ENCODE results near the gene PROZ.
"Not testable (repeated sequence)": the region's sequence is repeated elsewhere in the genome, so short reads cannot be mapped to it uniquely, and the experiment has no call there.

Gene PROZ

DNA sequence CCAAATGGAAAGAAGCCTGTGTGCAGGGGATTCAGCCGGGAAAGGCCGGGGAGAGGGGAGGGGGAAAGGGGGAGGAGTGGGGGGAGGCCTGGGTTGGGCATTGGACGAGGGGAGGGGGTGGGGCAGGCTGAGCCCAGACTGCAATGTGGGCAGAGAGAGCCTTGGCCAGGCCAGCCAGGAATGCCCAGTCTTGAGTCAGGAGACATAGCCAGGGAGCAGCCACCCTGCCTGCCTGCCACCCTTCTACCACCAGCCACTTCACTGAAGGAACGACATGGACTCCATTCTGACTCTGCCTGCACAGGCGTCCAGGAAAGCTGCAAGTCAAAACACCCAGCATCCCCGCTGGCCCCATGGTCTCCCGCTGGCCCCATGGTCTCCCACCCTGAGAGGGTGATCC lies 498 bp downstream of the PROZ start:
- DNase-seq = no peak

DNA sequence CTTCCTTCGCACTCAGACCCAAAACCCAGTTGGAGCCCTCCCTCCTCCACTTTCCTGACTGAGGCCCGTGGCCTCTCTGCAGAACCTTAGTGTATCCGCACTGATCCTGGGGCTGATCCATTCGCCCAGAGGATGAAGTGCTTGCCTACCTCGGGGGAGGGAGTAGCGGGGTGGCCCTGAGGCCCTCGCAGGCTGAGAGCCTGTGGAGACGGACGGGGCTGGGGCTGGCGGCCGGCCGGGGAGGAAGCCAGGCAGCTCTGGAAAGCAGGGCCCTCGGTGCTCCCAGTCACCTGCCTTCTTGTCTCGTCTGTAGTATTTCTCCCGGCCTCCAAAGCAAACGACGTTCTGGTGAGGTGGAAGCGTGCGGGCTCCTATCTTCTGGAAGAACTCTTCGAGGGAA lies 1.3 kb downstream of the PROZ start:
- no peak for DNase-seq

DNA sequence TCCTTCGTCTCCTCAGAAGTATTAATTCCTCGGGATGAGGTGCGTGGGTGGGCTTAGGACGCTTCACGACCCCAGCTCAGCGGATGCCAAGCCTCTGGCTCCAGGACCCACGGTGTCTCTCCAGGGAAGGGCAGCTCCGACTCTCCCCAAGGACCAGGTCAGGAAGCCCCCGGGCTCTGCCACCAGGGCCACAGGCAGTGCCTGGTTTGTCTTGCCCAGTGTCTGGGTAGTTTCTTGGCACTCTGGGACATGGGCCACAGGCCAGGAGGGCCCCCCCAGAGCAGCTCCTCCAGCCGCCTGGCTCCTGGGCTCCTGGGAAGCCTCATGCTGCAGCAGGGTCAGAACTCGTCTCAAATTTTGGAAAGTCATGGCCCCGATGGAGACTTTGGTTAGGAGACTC lies 2.5 kb downstream of the PROZ start:
- no peak for DNase-seq

DNA sequence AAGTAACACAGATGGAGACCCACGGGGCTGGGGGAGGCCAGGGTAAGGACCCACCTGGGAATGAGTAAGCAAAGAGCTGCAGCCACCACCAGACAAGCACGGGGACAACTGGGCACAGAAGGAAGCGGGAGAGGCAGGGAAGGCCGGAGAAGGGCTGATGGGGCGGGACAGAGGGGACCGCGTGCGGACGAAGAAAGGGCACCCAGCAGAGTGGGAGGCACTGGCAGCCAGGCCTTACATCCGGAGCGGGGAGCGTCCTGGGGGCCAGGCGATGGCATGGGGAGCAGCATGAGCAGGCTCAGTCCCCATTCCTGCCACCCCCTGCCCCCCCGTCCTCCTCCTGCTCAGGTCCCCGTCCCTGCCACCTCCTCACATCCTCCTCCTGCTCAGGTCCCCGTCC lies 3.0 kb downstream of the PROZ start:
- no peak for DNase-seq

DNA sequence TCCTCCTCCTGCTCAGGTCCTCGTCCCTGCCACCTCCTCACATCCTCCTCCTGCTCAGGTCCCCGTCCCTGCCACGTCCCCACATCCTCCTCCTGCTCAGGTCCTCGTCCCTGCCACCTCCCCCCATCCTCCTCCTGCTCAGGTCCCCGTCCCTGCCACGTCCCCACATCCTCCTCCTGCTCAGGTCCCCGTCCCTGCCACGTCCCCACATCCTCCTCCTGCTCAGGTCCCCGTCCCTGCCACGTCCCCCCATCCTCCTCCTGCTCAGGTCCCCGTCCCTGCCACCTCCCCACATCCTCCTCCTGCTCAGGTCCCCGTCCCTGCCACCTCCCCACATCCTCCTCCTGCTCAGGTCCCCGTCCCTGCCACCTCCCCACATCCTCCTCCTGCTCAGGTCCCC lies 3.5 kb downstream of the PROZ start:
- not testable (repeated sequence) for DNase-seq

DNA sequence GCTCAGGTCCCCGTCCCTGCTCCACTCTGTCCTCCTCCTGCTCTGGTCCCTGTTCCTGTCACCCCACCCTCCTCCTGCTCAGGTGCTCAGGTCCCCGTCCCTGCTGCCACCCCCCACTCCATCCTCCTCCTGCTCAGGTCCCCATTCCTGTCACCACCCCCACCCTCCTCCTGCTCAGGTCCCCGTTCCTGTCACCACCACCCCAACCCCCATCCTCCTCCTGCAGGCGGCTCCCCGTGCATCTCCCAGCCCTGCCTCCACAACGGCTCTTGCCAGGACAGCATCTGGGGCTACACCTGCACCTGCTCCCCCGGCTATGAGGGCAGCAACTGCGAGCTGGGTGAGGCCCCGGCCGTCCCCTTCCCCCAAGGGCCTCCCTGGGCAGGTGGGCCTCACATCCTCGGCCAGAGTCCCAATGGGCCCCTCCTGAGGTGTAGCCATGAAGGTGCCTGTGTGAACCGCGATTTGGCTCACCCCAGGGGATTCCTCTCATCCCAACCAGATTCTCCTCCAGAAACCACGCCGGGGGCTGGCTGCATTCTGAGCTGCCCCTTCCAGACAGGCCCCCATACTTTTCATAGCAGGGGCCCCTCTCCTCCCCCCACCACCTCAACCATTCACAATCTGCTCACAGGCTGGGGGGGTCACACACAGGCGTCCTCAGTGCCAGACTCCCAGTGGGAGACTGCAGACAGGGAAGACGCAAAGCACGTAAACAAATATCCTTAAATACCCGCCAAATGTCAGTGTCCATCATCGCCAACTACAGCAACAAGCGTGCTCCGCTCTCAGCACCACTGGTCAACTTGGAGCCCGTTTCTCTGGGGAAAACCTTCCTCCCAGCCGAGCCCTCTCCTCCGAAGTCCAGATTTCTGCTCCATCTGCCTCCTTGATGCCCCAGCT lies 4.6 kb downstream of the PROZ start:
- no peak for DNase-seq

DNA sequence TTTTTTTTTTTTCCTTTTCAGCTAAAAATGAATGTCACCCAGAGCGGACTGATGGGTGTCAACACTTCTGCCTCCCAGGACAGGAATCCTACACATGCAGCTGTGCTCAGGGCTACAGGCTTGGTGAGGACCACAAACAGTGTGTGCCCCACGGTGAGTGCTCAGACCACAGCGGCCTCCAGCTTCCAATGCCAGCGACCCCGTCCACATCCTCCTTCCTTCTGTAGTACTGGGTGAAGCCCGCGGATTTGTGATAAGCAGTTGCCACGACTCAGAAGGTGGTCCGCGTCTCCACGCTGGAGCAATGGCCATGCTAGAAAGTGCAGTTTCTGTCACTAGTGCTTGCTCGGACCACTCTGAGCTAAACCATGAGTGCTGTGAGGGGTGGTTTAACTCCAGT lies 6.0 kb downstream of the PROZ start:
- no peak for DNase-seq

DNA sequence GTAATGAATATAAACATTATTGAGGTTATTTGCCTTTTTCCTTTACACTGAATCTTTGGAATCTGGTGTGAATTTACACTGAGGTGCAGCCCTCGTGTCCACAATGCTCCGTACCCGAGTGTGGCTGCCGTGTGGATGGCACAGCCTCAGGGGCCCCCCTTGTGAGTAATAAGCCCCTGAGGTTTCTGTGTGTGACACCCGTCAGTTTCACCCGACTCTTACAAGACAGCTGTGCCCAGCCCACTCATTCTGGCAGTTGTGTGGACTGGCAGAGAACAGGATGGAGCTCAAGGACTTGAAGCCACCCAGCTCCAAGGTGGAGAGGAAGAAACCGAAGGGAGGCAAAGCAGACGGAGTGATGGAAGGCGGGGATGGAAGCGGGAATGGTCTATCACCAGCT lies 7.8 kb downstream of the PROZ start:
- no peak for DNase-seq

DNA sequence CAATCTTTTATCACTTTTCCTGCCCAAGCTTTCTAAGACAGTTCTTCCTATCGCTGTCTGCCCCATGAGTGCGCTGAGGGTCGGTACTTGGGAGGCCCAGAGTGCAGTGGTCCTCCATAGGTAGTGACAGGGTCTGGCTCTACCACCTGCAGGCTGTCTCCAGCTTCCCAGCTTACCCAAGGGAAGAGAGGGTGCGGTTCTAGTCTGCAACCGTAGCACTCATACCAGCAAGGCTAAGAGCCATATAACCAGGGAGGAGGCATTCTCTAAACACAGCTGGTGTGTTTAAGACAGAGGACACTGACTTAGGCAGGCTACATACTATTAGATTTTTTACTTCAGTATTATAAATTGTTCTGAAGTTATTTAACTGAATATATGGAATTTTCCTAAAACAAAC lies 8.2 kb downstream of the PROZ start:
- no peak for DNase-seq

DNA sequence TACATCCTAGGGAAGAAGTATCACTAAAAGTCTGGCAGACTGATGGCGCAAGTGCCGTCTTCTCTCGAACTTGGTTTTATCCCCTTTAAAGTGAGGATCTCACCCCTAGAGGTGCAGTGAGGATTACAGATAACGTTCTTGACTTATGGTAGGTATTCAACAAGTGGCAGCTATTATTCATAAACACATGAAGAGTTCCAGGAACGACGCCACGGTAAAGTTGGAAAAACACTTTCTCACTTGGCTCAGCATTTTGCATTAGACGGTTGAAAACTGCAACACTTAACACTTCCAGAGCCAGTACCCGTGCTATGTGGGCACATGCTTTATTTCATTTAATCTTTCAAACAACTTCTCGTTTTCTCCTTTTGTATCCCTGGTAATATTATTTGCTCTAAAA lies 8.7 kb downstream of the PROZ start:
- DNase-seq = no peak

DNA sequence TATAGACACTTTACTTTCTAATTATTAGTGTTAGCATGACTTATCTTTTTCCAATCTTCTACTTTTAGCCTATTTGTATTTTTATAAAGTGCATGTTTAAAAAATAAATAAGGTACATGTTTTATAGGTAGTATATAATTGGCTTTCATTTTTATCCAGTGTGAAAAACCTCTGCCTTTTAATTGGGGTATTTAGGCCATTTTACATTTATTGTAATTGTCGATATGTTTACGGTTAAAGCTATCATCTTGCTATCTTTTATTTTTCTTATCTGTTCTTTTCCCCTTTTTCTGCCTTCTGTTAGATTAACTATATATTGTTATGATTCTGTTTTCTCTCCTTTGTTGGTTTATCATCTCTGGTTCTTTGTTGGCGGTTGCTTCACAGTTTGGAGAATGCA lies 9.1 kb downstream of the PROZ start:
- DNase-seq = no peak

DNA sequence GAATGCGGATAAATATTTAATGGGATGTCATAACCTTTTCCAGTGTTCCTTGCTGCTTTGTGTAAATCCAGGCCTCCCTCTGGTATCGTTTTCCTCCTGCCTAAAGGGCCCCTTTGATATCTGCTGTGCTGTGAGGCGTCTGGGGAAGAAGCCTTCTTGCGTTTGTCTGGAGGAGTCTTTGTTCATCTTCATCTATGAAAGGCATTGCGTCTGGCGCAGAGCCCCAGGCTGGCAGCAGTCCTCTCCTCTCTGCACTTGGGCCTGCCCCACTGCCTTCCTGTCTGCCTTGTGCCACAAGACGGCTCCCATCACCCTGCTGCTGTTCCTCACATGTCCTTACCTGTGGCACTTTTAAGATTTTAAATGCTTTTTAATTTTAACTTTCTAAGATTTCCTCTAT lies 9.8 kb downstream of the PROZ start:
- DNase-seq = no peak

DNA sequence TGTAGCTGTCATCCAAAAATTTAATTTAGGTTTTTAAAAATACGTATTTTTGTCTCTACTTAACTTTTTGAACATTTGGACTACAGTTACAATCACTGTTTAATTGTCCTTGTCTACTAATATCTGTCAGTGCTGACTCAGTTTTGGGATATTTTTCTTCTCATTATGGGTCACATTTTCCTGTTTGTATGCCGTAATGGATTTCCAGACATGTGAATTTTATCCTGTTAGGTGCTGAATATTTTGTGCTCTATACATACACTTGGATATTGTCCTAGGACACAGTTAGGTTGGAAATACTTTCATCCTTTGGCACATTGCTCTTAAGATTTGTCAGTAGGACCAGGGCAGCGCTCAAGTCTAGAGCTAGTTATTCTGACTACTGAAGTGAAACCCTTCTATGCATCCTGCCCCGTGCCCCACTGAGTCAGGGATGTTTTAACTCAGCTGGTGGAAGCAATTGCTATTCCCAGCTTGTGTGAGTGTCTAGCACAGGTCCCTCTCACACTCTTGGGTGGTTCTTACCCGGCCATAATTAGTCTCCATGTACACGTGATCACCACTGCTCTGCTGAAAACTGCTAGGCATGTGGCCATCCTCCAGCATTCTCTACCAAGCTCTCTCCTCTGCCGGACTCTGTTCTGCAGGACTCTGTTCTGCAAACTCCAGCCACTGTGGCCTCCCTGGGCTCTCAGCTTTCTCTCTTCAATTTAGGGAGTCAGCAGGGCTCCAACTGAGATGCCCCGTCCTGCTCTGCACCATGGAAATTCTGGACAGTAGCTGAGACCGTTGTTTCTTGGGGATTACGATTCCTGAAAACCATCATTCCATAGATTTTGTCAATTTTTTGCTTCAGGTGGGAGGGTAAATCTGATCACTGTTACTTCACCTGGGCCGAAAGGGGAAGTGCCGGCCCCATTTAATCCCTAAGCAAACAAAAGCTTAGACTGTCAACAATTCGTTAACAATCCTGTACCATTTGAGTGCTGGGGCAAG lies 11.1 kb downstream of the PROZ start:
- no peak for DNase-seq

DNA sequence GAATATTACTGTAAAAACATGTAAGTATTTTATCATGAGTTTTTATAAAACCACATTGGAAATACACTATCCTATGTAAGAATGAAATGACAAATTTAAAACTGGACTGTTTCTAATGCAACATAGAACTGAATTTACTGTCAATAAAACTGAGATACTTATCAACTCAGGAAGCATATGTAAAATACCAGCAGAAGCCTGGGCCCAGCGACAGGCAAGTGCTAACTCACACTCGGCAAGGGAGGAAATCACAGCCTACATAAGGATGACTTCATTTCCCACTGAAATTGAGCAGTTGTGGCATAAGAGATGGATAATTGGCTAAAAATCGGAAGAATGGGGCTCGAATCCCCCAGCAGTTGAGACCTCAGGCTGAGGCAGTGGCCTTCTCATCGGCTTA lies 12.1 kb downstream of the PROZ start:
- DNase-seq = no peak

DNA sequence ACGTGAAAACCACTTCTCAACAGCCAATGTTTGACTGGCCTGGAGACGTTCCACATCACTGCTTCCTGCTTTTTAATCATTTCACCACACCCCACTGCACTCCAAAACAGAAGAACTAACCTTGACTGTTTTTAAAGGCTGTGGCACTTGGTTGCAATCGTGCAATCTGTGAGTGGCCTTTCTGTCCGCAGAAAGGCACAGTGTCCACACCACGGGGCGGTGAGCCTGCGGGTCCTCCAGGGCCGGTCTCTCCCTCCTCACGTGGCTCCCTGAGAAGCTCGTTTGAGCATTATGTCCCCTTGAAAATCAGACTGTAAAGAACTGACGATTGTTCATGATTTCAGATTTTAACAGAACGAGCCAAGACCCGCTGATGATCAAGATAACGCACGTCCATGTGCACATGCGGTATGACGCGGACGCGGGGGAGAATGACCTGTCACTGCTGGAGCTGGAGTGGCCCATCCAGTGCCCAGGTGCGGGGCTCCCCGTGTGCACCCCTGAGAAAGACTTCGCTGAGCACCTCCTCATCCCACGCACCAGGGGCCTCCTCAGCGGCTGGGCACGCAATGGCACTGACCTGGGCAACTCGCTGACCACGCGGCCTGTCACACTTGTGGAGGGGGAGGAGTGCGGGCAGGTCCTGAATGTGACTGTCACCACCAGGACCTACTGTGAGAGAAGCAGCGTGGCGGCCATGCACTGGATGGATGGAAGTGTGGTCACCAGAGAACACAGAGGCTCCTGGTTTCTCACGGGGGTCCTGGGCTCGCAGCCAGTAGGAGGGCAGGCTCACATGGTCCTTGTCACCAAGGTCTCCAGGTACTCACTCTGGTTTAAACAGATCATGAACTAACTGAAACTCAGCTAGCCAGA lies 13.0 kb downstream of the PROZ start:
- no peak for DNase-seq

DNA sequence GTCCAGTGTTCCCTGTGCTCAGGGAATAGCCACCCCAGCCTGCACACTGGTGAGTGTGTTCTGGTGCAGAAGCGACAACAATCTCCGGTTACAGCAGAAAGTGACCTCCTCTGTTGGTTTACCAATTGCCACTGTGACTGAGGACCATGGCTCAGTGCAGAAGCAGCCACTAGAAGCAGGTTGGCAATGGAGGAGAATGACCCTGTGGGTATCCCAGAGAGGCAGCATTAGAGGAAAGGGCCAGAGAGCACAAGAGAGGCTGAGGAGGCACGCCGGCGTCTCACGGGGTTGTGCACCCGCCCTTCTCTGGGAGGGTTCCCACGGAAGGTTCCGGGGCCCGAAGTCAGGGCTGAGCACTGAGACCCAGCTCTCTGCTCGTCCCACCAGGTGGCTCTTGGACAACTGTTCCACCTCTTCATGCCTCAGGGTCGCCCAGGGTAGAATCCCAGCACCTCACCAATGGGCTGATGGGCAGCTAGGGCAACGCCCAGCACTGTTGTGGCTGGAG lies 14.0 kb downstream of the PROZ start:
- no peak for DNase-seq

DNA sequence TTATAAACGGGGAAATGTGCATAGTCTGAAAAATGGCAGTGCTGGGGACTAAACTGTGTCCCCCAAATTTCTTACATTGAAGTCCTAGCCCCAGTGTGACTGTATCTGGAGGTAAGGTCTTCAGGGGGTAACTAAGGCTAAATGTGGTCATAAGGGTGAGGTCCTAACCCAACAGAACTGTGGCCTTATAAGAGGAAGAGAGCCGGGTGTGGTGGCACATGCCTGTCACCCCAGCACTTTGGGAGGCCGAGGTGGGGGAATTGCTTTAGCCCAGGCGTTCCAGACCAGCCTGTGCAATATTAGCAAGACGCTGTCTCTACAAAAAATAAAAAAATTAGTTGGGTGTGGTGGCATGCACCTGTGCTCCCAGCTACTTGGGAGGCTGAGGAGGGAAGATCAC lies 17.8 kb downstream of the PROZ start:
- no peak for DNase-seq

DNA sequence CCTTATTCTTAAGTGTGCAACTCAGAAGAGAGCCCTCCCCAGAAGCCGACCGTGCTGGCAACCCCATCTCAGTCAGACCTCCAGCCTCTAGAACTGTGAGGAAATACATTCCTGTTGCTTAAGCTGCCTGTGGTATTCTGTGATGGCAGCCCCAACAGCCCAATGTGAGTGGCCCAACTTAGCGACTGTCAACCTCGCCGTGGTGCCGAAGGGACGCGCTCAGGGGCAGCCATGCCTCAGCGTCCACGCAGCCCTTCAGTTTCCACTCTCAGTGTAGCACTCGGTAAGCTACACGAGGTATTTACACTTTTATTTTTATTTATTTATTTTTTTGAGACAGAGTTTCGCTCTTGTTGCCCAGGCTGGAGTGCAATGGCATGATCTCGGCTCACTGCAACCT lies 18.4 kb downstream of the PROZ start:
- DNase-seq = no peak

DNA sequence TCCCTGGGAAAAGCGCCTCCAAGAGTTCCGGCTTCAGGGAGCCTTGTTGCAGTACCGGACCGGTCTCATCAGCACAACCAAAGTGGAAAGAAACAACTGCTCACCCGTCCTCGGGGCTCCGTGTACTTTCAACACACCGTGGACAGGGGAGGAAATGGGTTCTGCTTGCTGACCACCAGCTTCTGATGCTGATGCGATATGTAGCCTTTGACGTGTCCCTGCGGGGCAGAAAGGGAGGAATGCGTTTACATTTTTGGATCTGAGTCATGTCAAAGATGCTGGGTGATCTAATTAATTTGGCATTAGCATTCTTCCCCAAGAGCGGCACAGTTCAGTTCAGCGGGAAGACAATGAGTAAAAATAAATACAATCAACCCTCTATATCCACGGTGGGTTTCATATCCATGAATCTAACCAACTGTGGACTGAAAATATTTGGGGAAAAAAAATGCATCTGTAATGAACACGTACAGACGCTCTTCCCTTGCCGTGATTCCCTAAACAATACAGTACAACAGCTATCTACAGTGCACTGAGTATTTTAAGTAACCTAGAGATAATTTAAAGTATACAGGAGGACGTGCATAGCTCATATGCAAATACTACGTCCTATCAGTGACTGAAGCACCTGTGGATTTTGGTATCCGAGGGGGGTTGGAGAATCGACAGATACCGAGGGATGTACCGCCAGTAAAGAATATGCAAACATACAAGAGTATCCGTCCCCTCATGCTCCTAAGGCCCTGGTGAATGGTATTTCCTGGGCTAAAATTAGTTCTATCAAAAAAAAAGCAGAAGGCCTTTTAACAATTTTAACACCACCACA lies 19.8 kb downstream of the PROZ start:
- no peak for DNase-seq

DNA sequence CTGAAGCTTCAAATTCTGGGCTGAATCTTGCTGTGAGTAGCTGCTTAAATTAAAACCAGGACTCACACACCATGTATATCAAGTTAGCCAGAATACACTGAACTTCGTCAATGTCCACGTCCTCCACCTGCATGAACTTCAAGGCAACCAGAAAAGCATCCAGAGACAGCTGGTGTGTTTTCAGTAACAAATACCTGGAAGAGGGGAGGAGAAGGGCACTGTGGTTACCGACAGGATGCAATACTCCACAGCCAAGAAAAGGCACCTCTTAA lies 20.4 kb downstream of the PROZ start:
- DNase-seq = no peak

DNA sequence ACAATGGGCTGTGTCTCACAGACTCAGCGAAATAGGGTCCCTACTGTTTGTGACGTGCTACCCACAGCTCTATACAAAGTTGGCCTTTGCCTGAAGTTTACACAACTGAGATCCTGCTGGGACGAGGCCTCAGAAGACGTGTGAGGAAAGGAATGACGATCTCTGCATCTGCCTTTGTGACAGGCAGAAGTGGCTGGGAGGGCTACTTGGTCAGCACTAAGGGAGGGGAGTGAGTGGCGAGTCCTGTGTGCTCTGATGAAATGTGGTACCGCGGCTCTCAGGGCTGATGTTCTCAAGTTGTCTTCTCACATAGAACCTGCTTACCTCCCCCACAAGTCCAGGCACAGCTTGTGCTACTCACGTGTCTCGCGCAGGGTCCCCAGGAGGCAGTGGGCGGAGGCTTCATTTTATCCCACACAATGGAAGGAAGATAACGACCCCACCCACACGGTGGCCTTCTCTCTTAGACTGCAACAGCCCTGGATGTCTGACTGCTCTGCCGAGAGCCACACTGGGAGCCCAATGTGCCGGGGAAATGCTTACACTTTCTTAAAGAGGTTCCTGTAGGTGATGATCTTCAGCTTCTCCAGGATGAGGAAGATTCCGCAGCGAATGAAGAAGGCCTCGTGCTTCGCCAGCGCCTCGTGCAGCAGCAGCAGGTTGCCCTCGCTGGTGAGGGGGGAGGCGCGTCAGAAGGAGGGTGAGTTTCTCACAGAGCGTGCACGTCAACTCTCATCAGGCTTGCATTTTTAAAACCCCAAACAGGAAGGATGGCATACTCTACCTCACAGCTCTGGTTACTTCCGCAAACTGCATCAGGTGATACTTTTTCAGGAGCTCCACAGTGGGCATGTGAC lies 21.2 kb downstream of the PROZ start:
- no peak for DNase-seq

Data from NCI-H1105 (cell line).